GM12873 (cell line): ENCODE results near the gene SEL1L3.
A peak's percentile ranks its signal among the peaks of the same experiment; 100 is the strongest.

ENCODE experiments used
- TF ChIP-seq, protein P1 (sequence below): IDR thresholded peaks from 2 replicates; pipeline ENCODE4 v1.5.1; 2012; ENCODE audit warnings: low read depth, mild to moderate bottlenecking, moderate library complexity, low read length, control low read depth; ENCODE audit not compliant: insufficient read depth; ENCODE audit errors: missing control alignments

Gene SEL1L3

GRCh38 chr4:25769251-25769650 lies 93.5 kb downstream of the SEL1L3 start:
- TF ChIP-seq, protein P1, sequence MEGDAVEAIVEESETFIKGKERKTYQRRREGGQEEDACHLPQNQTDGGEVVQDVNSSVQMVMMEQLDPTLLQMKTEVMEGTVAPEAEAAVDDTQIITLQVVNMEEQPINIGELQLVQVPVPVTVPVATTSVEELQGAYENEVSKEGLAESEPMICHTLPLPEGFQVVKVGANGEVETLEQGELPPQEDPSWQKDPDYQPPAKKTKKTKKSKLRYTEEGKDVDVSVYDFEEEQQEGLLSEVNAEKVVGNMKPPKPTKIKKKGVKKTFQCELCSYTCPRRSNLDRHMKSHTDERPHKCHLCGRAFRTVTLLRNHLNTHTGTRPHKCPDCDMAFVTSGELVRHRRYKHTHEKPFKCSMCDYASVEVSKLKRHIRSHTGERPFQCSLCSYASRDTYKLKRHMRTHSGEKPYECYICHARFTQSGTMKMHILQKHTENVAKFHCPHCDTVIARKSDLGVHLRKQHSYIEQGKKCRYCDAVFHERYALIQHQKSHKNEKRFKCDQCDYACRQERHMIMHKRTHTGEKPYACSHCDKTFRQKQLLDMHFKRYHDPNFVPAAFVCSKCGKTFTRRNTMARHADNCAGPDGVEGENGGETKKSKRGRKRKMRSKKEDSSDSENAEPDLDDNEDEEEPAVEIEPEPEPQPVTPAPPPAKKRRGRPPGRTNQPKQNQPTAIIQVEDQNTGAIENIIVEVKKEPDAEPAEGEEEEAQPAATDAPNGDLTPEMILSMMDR = no peak

- TF ChIP-seq, protein P1 = peak; percentile 81
Observed at GRCh38 chr4:25767877-25768725, 94.7 kb downstream of the SEL1L3 start.

GRCh38 chr4:25760518-25761157 lies 102.2 kb downstream of the SEL1L3 start:
- TF ChIP-seq, protein P1 = no peak

- TF ChIP-seq, protein P1 = no peak
Observed at GRCh38 chr4:25760048-25760447, 102.7 kb downstream of the SEL1L3 start.

- TF ChIP-seq, protein P1 = no peak
Observed at GRCh38 chr4:25759101-25759500, 103.7 kb downstream of the SEL1L3 start.

GRCh38 chr4:25757452-25757851 lies 105.3 kb downstream of the SEL1L3 start:
- TF ChIP-seq, protein P1 = no peak

GRCh38 chr4:25756503-25756902 lies 106.3 kb downstream of the SEL1L3 start:
- TF ChIP-seq, protein P1 = no peak
